Effector memory CD4-positive, alpha-beta T cell (primary cell): ENCODE data around the gene LY6G5B.
A peak's percentile ranks its signal among the peaks of the same experiment; 100 is the strongest.

Experiments
- DNase-seq, 3 donors: peaks; one replicate each; pipeline ENCODE4 v3.0.0-alpha.2; 2020
- H3K27ac ChIP-seq: 2 replicates; pipeline ENCODE4 v1.7.0; 2013; ENCODE audit warnings: mild to moderate bottlenecking, low read length, moderate library complexity; ENCODE audit not compliant: insufficient read depth, poor library complexity, severe bottlenecking
- H3K27me3 ChIP-seq: replicated peaks from 2 replicates; pipeline ENCODE4 v1.7.0; 2013; ENCODE audit warnings: mild to moderate bottlenecking, low read length; ENCODE audit not compliant: insufficient read depth, control insufficient read depth, poor library complexity, severe bottlenecking
- H3K36me3 ChIP-seq: 2 replicates; pipeline ENCODE4 v1.7.0; 2013; ENCODE audit warnings: mild to moderate bottlenecking, low read length, moderate library complexity; ENCODE audit not compliant: control insufficient read depth, insufficient read depth
- H3K4me1 ChIP-seq: 2 replicates; pipeline ENCODE4 v1.7.0; 2013; ENCODE audit warnings: low read length, mild to moderate bottlenecking; ENCODE audit not compliant: control insufficient read depth, insufficient read depth, poor library complexity, severe bottlenecking
- H3K4me3 ChIP-seq: 2 replicates; pipeline ENCODE4 v1.7.0; 2013; ENCODE audit warnings: low read length, low read depth, mild to moderate bottlenecking; ENCODE audit not compliant: insufficient read depth, poor library complexity, severe bottlenecking
- H3K9me3 ChIP-seq: 2 replicates; pipeline ENCODE4 v1.7.0; 2013; ENCODE audit warnings: mild to moderate bottlenecking, low read length, moderate library complexity; ENCODE audit not compliant: control insufficient read depth

Gene LY6G5B

DNA sequence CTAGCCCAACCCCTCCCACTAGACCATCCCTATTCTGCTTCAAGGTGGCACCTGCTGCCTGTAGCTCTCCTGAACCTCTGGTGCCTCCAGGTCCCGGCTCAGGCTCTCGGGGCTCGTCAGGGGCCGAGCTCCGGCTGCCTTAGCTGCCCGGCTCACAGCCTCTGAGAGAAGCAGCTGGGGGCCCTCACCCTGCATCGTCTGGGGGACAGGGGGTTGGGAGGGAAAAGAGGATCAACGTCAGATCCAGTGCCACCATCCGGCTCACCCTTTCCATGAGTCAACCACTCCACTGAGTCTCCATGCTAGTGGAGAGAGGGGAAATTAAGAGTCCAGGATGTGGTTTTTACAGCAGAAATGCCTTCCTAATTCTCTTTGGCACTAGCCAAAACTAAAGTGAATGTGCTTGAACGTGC is 30.3 kb upstream of the LY6G5B start:
- peaks cover 91% of the 10 kb centered on the region for H3K36me3 ChIP-seq
- no peaks in the 10 kb centered on the region for H3K4me1 ChIP-seq
- H3K27ac ChIP-seq: no peak overlapping the region
- H3K4me3 ChIP-seq: no peak overlapping the region
- DNase-seq: no peak
- no peaks in the 10 kb centered on the region for H3K9me3 ChIP-seq
- no peaks in the 10 kb centered on the region for H3K27me3 ChIP-seq

DNA sequence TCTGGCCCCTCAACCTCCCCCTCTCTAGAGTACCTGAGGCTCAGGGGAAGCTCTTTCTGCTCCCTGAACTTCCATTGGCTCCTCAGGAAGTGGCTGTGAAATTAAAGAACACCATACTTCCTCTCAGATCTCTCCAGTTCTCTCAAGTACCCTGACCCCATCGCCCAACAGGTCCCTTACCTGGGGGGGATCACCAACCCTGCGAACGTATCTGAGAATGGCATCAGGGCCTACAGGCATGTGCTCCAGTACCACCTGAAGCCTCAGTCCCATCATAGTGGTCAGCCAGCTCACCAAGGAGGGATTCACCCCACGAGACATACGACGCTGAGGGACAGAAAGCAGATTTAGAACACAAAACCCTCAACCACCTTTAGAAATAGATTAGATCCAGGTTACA is 29.2 kb upstream of the LY6G5B start:
- DNase-seq: no peak
- no peak overlapping the region for H3K27ac ChIP-seq
- H3K4me3 ChIP-seq: no peak overlapping the region
- peaks cover 91% of the 10 kb centered on the region for H3K36me3 ChIP-seq
- H3K27me3 ChIP-seq: no peaks in the 10 kb centered on the region
- H3K4me1 ChIP-seq: no peaks in the 10 kb centered on the region
- no peaks in the 10 kb centered on the region for H3K9me3 ChIP-seq

DNA sequence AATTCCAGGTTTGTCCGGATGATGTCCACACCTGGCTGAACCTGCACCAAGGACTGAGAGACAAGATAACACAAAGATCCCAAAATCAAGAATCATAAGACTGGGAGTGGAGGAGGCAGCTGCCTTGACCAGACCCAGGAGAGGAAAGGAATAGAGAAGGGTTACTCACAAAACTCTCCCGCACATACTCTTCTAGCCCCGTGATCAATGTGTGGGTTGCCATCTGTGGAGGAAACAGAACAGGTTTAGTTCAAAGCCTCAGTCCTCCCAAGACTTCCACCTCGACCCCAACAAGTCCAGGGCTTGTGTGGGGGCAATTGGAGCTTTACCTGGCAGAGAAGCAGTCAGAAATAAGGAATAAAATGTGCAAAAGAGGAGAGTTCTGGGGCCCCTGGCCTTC is 28.4 kb upstream of the LY6G5B start:
- Histone ChIP-seq H3K36me3 (peaks cover 91% of the 10 kb centered on the region), H3K4me1 (no peaks in the 10 kb centered on the region), H3K27me3 (no peaks in the 10 kb centered on the region), H3K9me3 (no peaks in the 10 kb centered on the region), H3K27ac (no peak overlapping the region), H3K4me3 (no peak overlapping the region)
- no peak for DNase-seq

DNA sequence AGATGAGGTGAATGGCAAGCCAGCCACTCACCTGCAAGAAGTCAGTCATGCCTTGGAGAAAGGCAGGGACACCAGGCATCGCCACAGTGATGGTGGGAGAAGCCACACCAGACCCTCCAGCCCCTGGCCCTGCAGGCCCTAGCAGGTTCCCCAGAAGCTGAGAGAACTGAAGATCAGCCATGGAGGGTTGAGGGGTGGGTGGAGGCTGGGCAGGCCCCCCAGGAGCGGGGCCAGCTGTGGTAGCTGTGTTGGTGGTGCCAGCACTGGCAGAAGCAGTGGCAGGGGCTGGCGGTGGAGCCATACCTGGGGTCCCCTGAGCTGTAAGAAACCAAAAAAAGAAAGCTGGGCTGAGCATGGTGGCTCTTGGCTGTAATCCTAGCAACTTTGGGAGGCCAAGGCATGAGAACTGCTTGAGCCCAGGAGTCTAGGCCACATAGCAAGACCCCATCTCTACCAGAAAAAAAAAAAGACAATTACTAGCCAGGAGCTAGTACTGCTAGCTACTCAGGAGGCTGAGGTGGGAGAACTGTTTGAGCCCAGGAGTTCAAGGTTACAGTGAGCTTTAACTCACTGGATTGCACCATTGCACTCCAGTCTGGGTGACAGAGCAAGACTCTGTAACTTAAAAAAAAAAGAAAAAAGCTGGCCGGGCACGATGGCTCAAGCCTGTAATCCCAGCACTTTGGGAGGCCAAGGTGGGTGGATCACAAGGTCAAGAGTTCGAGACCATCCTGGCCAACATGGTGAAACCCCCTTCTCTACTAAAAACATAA is 26.8 kb upstream of the LY6G5B start:
- no peak overlapping the region for H3K4me3 ChIP-seq
- DNase-seq: no peak
- H3K27ac ChIP-seq: no peak overlapping the region
- no peaks in the 10 kb centered on the region for H3K9me3 ChIP-seq
- H3K27me3 ChIP-seq: no peaks in the 10 kb centered on the region
- peaks cover 91% of the 10 kb centered on the region for H3K36me3 ChIP-seq
- H3K4me1 ChIP-seq: no peaks in the 10 kb centered on the region

DNA sequence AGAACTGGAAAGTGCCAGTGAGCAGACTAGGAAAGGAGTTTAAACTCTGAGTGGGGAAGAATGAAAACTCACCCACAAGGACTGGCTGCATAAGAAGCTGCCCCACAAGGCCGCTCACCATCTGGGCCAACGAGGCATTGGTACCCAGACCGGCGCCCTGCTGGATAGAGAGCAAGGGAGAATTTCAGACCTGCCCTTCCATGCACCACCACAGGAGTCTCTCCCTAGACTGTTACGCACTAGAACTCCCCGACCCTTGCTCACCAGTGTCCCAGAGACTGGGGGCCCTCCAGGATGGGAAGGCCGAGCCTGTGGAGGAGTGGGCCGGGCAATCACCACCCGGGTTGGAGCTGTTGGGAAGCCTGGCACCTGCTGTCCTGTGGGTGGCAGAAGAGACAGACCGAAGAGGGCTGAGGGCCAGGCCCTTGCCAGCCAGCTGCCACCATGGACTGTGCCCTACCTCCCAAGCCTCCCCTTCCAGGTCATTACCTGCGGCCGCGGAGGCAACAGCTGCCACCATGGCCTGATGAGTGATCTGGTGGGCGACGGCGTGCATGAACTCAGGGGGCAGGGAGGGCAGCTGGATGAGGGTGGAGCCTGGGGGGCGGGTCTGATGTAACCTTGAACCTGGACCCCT is 25.8 kb upstream of the LY6G5B start:
- no peak for DNase-seq
- no peak overlapping the region for H3K4me3 ChIP-seq
- H3K36me3 ChIP-seq: peaks cover 94% of the 10 kb centered on the region
- no peak overlapping the region for H3K27ac ChIP-seq
- H3K9me3 ChIP-seq: no peaks in the 10 kb centered on the region
- H3K27me3 ChIP-seq: no peaks in the 10 kb centered on the region
- H3K4me1 ChIP-seq: no peaks in the 10 kb centered on the region

DNA sequence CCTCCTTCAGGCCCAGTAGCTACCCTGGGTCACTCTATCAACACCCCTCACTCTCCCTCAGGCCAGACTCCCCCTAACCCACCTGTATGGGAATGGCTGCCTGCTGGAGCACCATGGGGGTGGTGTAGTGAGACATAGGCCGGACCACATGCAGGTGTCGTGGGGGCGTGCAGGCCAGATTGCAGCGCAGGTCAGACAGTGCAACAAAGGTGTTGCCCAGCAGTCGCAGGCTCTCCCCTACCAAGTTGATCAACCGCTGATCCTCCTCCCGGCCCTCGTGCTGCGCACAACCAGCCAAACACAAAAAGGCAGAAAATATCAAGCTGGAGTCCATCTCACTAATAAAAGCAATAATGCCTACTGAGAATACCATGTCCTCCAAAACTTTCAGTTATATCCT is 24.5 kb upstream of the LY6G5B start:
- DNase-seq: no peak
- Histone ChIP-seq H3K36me3 (peaks cover 88% of the 10 kb centered on the region), H3K27ac (no peak overlapping the region), H3K4me1 (no peaks in the 10 kb centered on the region), H3K9me3 (no peaks in the 10 kb centered on the region), H3K27me3 (no peaks in the 10 kb centered on the region), H3K4me3 (no peak overlapping the region)

DNA sequence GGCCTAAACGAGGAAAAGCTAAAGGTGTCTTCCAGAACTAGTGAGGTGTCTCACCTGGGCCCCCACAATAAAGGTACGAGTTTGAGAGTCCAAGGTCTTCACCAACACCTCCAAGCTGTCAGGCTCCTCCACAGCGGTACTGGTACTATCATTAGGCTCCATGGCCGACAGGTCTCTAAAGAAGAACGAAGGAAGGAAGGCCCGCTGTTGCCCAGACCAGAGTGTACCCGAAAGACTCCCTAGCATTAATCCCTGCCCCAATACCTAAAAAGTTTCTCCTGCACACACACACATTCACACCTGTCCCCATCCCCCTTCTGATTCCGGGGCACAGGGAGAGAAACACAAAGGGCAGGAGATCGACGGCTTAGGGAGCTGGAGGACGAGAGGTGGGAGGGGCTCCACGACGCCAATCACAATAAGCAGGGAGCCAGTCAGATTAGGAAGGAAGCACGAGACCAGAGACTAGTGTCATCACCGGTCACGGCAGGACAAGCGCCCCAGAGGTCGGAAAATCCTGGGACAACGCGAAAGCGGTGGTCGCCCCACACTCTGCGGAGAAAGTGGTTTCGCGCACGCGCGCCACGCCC is 18.1 kb upstream of the LY6G5B start:
- H3K27ac ChIP-seq: peak overlapping the region; percentile 98
- no peak for DNase-seq
- H3K9me3 ChIP-seq: no peaks in the 10 kb centered on the region
- H3K27me3 ChIP-seq: no peaks in the 10 kb centered on the region
- peak overlapping the region; percentile 69 for H3K4me3 ChIP-seq
- H3K4me1 ChIP-seq: peaks cover 19% of the 10 kb centered on the region
- peaks cover 28% of the 10 kb centered on the region for H3K36me3 ChIP-seq

DNA sequence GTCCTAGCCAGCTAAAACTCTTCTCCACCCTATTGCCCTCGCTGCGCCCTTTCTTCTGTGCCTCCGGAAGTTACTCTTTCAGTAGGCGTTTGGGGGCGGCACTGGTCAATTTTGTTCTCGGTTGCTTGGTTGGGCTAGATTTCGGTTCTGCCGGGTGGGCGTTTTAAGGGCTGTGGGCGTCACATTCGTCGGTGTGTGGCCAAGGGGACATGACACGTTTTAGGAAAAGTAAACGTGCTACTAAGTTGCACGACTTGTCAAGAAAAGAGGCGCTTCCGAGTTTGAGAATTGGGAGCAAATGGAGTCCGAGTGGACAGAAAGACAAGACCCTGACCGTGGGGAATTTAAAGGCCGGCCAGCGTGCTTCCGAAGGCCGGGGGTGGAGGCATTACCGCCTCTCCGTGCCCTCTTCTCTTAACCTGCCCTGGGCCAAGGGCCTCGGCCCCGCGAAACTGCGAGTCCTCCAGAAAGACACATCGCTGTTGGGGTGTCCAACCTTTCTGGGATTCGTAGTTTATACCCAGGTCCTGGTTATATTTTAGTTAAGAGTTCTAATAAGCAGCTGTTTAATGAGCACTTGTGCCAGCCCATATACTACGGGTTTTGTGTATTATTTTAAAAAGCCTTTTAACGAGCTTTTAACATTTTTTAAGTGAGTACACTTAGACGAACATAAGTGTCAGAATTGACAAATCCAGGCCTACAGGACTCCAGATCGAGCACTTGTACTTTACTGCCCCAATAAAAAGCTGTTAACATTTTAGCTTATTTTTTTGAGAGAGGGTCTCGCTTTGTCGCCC is 16.7 kb upstream of the LY6G5B start:
- peaks cover 16% of the 10 kb centered on the region for H3K36me3 ChIP-seq
- peak overlapping the region; percentile 98 for H3K27ac ChIP-seq
- no peaks in the 10 kb centered on the region for H3K9me3 ChIP-seq
- peak overlapping the region; percentile 69 for H3K4me3 ChIP-seq
- H3K4me1 ChIP-seq: peaks cover 19% of the 10 kb centered on the region
- no peaks in the 10 kb centered on the region for H3K27me3 ChIP-seq
- DNase-seq: peak in 2 of 3 donors; percentile 77 to 82

DNA sequence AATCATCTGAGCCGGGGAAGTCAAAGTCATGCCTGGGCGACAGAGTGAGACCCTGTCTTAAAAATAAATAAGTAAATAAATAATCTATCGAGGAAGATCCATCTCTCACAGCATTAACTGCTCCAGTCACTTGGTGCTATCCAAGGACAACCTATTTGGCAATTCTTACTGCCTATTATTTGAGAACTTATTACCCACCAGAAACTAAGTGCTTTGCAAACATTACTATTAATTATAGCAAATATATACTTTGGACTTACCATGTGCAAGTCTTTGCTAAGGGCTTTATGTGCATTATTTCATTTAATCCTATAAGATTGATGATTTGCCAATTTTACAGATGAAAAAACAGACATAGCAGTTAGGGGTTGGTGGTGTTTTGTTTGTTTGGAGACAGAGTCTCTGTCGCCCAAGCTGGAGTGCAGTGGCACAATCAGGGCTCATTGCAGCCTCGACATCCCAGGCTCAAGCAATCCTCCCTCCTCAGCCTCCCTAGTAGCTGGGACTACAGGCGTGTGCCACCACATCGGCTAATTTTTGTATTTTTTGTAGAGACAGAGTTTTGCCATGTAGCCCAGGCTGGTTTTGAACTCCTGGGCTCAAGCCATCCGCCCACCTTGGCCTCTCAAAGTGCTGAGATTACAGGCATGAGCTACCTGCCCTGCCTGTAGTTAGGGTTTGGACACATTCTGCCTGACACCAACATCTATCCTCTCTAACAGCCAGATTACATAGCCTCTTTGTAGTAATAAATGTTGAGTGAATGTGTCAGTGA is 15.0 kb upstream of the LY6G5B start:
- no peak for DNase-seq
- H3K4me3 ChIP-seq: no peak overlapping the region
- no peak overlapping the region for H3K27ac ChIP-seq
- H3K9me3 ChIP-seq: no peaks in the 10 kb centered on the region
- no peaks in the 10 kb centered on the region for H3K27me3 ChIP-seq
- peaks cover 36% of the 10 kb centered on the region for H3K4me1 ChIP-seq
- peaks cover 4% of the 10 kb centered on the region for H3K36me3 ChIP-seq
